HG02885 (cell line): Measurements from ENCODE around the gene TMEM141.

Source experiments
- ATAC-seq: cut with Tn5 transposase; IDR thresholded peaks from one replicate; pipeline ENCODE4 v1.9.1; 2021; ENCODE audit warnings: mild to moderate bottlenecking; ENCODE audit not compliant: unreplicated experiment, poor library complexity

The TMEM141 gene

GRCh38 chr9:136842380-136842948, 51.3 kb downstream of the TMEM141 start, which contains the start of gene AJM1:
Gene AJM1 (plus strand): TSS chr9:136842478. CDS start chr9:136844415, 1,937 bp downstream.
- peak; percentile 68 for ATAC-seq
